Astrocyte (in vitro differentiated cells and primary cell): ENCODE results near the gene LAMA4.

Experiments used
- CTCF ChIP-seq: IDR thresholded peaks from 2 replicates; pipeline ENCODE4 v1.5.1; 2011; ENCODE audit warnings: low read depth, mild to moderate bottlenecking, inconsistent platforms, low read length, moderate library complexity; ENCODE audit not compliant: insufficient read depth
- EZH2 ChIP-seq: IDR thresholded peaks from 2 replicates; pipeline ENCODE4 v1.6.1; 2012; ENCODE audit warnings: mild to moderate bottlenecking, low read length, inconsistent platforms; ENCODE audit not compliant: insufficient read depth

- TF ChIP-seq CTCF: no peak
- TF ChIP-seq EZH2: no peak
These were observed 167.0 kb downstream of the LAMA4 start, which contains the start of the genes FAM229B and TUBE1 for GRCh38 chr6:112087136-112087911.
